ENCODE data around the gene CUL3. TPM values are rescaled to one million over a fixed set of nuclear protein-coding genes. Genes with fewer than 3 reads are reported as not detected.
"Not testable (repeated sequence)": the region's sequence is repeated elsewhere in the genome, so short reads cannot be mapped to it uniquely, and the experiment has no call there.

CUL3 gene
- total RNA-seq, 4 donors from 2014 or later, result 68.5 to 75.1 (median 70.8) TPM

DNA sequence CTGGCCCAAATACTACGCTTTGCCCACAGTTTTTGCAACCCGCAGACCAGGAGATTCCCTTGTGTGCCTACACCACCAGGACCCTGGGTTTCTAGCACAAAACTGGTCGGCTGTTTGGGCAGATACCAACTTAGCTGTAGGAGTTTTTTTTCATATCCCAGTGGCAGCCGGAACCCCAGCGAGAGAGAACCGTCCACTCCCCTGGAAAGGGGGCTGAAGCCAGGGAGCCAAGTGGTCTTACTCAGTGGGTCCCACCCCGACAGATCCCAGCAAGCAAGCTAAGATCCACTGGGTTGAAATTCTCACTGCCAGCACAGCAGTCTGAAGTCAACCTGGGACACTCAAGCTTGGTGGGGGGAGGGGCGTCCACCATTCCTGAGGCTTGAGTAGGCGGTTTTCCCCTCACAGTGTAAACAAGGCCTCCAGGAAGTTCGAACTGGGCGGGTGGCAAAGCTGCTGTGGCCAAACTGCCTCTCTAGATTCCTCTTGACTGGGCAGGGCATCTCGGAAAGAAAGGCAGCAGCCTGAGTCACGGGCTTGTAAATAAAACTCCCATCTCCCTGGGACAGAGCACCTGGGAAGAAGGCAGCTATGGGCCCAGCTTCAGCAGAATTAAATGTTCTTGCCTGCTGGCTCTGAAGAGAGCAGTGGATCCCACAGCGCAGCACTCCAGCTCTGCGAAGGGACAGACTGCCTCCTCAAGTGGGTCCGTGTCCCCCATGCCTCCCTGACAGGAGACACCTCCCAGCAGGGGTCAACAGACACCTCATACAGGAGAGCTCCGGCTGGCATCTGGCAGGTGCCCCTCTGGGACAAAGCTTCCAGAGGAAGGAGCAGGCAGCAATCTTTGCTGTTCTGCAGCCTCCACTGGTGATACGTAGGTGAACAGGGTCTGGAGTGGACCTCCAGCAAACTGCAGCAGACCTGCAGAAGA is 99.8 kb downstream of the CUL3 start:
- H3K27ac ChIP-seq, H3K9me3 ChIP-seq, H3K4me3 ChIP-seq, H3K27me3 ChIP-seq: not testable (repeated sequence)
- peak; percentile 67 for TF ChIP-seq POLR2AphosphoS5 (IDR thresholded peaks at IDR 0.05)
- Histone ChIP-seq H3K4me1 (peaks cover 0 to 32% (median 6%) of the 10 kb centered on the region in 3 donors), H3K36me3 (peaks cover 0 to 20% of the 10 kb centered on the region in 2 donors)
- ATAC-seq, result peak; percentile 46
- WGBS, 2 donors (ENCODE audit: low coverage in 1 of 2), result 100% methylated on average over 1 of the region's 18 CpGs; no CpG with 5 or more reads in 1 of the 2 donors

DNA sequence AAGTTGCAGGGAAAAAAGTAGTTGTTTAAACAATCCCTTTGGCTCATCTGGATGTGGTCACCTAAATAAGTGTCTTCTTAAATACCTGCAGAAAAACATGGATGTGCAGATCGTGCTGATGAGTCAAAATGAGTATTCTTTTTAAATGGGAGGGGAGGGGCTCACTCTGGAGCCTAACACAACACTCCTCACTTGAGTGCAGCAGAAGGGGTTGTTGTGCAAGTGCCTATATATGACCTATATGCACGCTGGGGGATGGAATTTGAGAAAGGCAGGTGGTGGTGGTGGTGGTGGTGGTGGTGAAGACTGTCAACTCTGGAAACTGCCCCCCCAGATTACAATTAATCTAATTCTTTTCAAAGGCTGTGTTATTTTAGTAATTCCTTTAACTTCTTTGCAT is 105.3 kb downstream of the CUL3 start:
- Histone ChIP-seq H3K27me3 (no peaks in the 10 kb centered on the region), H3K27ac (no peak overlapping the region), H3K4me1 (peaks cover 0 to 17% (median 0%) of the 10 kb centered on the region in 3 donors), H3K36me3 (peaks cover 0 to 49% of the 10 kb centered on the region in 2 donors), H3K4me3 (no peak overlapping the region), H3K9me3 (no peaks in the 10 kb centered on the region)
- no peak for TF ChIP-seq POLR2AphosphoS5 (IDR thresholded peaks at IDR 0.05)
- no peak for TF ChIP-seq EP300 (IDR thresholded peaks at IDR 0.05)
- TF ChIP-seq, protein P1, sequence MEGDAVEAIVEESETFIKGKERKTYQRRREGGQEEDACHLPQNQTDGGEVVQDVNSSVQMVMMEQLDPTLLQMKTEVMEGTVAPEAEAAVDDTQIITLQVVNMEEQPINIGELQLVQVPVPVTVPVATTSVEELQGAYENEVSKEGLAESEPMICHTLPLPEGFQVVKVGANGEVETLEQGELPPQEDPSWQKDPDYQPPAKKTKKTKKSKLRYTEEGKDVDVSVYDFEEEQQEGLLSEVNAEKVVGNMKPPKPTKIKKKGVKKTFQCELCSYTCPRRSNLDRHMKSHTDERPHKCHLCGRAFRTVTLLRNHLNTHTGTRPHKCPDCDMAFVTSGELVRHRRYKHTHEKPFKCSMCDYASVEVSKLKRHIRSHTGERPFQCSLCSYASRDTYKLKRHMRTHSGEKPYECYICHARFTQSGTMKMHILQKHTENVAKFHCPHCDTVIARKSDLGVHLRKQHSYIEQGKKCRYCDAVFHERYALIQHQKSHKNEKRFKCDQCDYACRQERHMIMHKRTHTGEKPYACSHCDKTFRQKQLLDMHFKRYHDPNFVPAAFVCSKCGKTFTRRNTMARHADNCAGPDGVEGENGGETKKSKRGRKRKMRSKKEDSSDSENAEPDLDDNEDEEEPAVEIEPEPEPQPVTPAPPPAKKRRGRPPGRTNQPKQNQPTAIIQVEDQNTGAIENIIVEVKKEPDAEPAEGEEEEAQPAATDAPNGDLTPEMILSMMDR (IDR thresholded peaks at IDR 0.05), result no peak
- TF ChIP-seq POLR2A (IDR thresholded peaks at IDR 0.05), result no peak
- 76 to 78% methylated on average over 2 of the region's 2 CpGs for WGBS, 2 donors (ENCODE audit: low coverage in 1 of 2)
- ATAC-seq, result no peak

DNA sequence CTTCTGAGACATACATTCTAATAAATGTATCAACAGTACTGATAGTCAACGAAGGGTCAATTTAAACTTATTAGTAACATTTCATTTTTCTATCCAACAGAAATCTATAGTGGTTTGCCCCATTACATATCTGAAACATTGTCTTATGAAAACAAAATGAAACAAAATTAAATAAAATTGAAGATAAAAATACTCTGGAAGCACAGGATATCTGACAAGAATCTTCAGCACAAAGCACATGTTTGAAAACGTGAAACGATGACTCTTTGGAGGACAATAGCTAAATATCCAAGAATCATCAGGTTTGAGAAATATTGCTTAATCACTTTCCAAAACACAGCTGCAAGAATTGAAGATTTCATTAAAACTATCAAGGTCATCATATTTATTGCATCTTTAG is 112.3 kb downstream of the CUL3 start:
- Histone ChIP-seq H3K27me3 (no peaks in the 10 kb centered on the region), H3K4me1 (no peaks in the 10 kb centered on the region), H3K27ac (no peak overlapping the region), H3K4me3 (no peak overlapping the region), H3K9me3 (no peaks in the 10 kb centered on the region), H3K36me3 (peaks cover 0 to 54% of the 10 kb centered on the region in 2 donors)
- WGBS, 2 donors (ENCODE audit: low coverage in 1 of 2), result 83 to 86% methylated on average over 3 of the region's 3 CpGs
- TF ChIP-seq EP300 (IDR thresholded peaks at IDR 0.05) (no peak), POLR2AphosphoS5 (IDR thresholded peaks at IDR 0.05) (no peak), POLR2A (IDR thresholded peaks at IDR 0.05) (no peak)
- TF ChIP-seq, protein P1 (IDR thresholded peaks at IDR 0.05), result no peak
- no peak for ATAC-seq

GRCh38 chr2:224472137-224472536 is 113.0 kb downstream of the CUL3 start:
- H3K27me3 ChIP-seq, result no peaks in the 10 kb centered on the region
- ATAC-seq, result no peak
- no peaks in the 10 kb centered on the region for H3K9me3 ChIP-seq
- no peak for TF ChIP-seq POLR2A (IDR thresholded peaks at IDR 0.05)
- TF ChIP-seq EP300 (IDR thresholded peaks at IDR 0.05), result no peak
- TF ChIP-seq, protein P1 (IDR thresholded peaks at IDR 0.05), result no peak
- no peak for TF ChIP-seq POLR2AphosphoS5 (IDR thresholded peaks at IDR 0.05)
- no peak overlapping the region for H3K4me3 ChIP-seq
- peaks cover 0 to 47% of the 10 kb centered on the region in 2 donors for H3K36me3 ChIP-seq
- H3K4me1 ChIP-seq, result no peaks in the 10 kb centered on the region
- 95% methylated on average over 3 of the region's 3 CpGs for WGBS, 2 donors (ENCODE audit: low coverage in 1 of 2)
- no peak overlapping the region for H3K27ac ChIP-seq

GRCh38 chr2:224469374-224469964 is 115.7 kb downstream of the CUL3 start:
- H3K4me3 ChIP-seq, result no peak overlapping the region
- H3K27me3 ChIP-seq, result no peaks in the 10 kb centered on the region
- TF ChIP-seq, protein P1 (IDR thresholded peaks at IDR 0.05), result no peak
- TF ChIP-seq POLR2AphosphoS5 (IDR thresholded peaks at IDR 0.05) (no peak), POLR2A (IDR thresholded peaks at IDR 0.05) (no peak), EP300 (IDR thresholded peaks at IDR 0.05) (no peak)
- WGBS, 2 donors (ENCODE audit: low coverage in 1 of 2), result 61 to 88% methylated on average over 6 to 9 of the region's 9 CpGs
- no peaks in the 10 kb centered on the region for H3K9me3 ChIP-seq
- H3K27ac ChIP-seq, result no peak overlapping the region
- ATAC-seq, result no peak
- H3K4me1 ChIP-seq, result no peaks in the 10 kb centered on the region
- H3K36me3 ChIP-seq, result peaks cover 0 to 21% of the 10 kb centered on the region in 2 donors

Measured in gastroesophageal sphincter (tissue), 4 donors.